HG02943 (cell line): ENCODE measurements around the gene SPOCK1.

Experiments
- ATAC-seq: cut with Tn5 transposase; IDR thresholded peaks from one replicate; pipeline ENCODE4 v1.9.1; 2021; ENCODE audit warnings: mild to moderate bottlenecking, low read depth, moderate library complexity; ENCODE audit not compliant: unreplicated experiment

Gene SPOCK1

GRCh38 chr5:137186759-137187461, 312.2 kb downstream of the SPOCK1 start:
- no peak for ATAC-seq

GRCh38 chr5:137185193-137185592, 313.9 kb downstream of the SPOCK1 start:
- no peak for ATAC-seq

GRCh38 chr5:137184734-137185133, 314.4 kb downstream of the SPOCK1 start:
- no peak for ATAC-seq

- ATAC-seq: no peak
Observed at GRCh38 chr5:137182576-137182975, 316.6 kb downstream of the SPOCK1 start.

- no peak for ATAC-seq
Observed at GRCh38 chr5:137181667-137182066, 317.5 kb downstream of the SPOCK1 start.

GRCh38 chr5:137179203-137179602, 319.9 kb downstream of the SPOCK1 start:
- no peak for ATAC-seq

GRCh38 chr5:137176609-137177008, 322.5 kb downstream of the SPOCK1 start:
- ATAC-seq: no peak

- ATAC-seq: no peak
Observed at GRCh38 chr5:137176126-137176525, 323.0 kb downstream of the SPOCK1 start.

GRCh38 chr5:137174196-137174595, 324.9 kb downstream of the SPOCK1 start:
- ATAC-seq: no peak

GRCh38 chr5:137172258-137172657, 326.9 kb downstream of the SPOCK1 start:
- no peak for ATAC-seq

- no peak for ATAC-seq
Observed at GRCh38 chr5:137167187-137167586, 331.9 kb downstream of the SPOCK1 start.

- ATAC-seq: no peak
Observed at GRCh38 chr5:137164961-137165360, 334.2 kb downstream of the SPOCK1 start.

- no peak for ATAC-seq
Observed at GRCh38 chr5:137164536-137164935, 334.6 kb downstream of the SPOCK1 start.

GRCh38 chr5:137158691-137159090, 340.4 kb downstream of the SPOCK1 start:
- ATAC-seq: no peak

GRCh38 chr5:137156180-137156579, 342.9 kb downstream of the SPOCK1 start:
- ATAC-seq: no peak

- ATAC-seq: no peak
Observed at GRCh38 chr5:137155261-137156000, 343.7 kb downstream of the SPOCK1 start.

- ATAC-seq: no peak
Observed at GRCh38 chr5:137152616-137153015, 346.5 kb downstream of the SPOCK1 start.

- ATAC-seq: no peak
Observed at GRCh38 chr5:137148655-137149054, 350.5 kb downstream of the SPOCK1 start.

- no peak for ATAC-seq
Observed at GRCh38 chr5:137148159-137148558, 351.0 kb downstream of the SPOCK1 start.

- no peak for ATAC-seq
Observed at GRCh38 chr5:137147346-137147745, 351.8 kb downstream of the SPOCK1 start.

- no peak for ATAC-seq
Observed at GRCh38 chr5:137146402-137146890, 352.7 kb downstream of the SPOCK1 start.

GRCh38 chr5:137145721-137146120, 353.4 kb downstream of the SPOCK1 start:
- no peak for ATAC-seq
